A549 (cell line): ENCODE results near the gene NME2. TPM values are rescaled to one million over a fixed set of nuclear protein-coding genes. Genes with fewer than 3 reads are reported as not detected.

ENCODE experiments used
- ATAC-seq, 2 experiments: fragments of 200-7000 bp in 1 of 2; fragments of >200 bp in 1 of 2; cut with Nextera tagmentation in 1 of 2; cut with Tn5 transposase in 1 of 2; 3 replicates each; pipeline versions ENCODE4 v1.8.0 to v1.9.1; 2018 to 2020; ENCODE audit warnings: mild to moderate bottlenecking in 1 of 2, moderate library complexity in 1 of 2
- CTCF ChIA-PET: fragments of 300-600 bp; sonication (Branson Sonifier 250); formaldehyde crosslinking; extraction: SDS; loops from one replicate; lab custom pipeline; 2021; ENCODE audit warnings: antibody characterized with exemption, inconsistent platforms; lab: Yijun Ruan, JAX
- POLR2A ChIA-PET: fragments of 350-600 bp; formaldehyde crosslinking; extraction: SDS; loops from one replicate; lab custom pipeline; 2021; ENCODE audit warnings: antibody characterized with exemption, inconsistent platforms; lab: Yijun Ruan, JAX
- DNase-seq, 2 experiments: peaks; one replicate each; pipeline versions ENCODE4 v3.0.0 to v3.0.0-alpha.2; 2011 to 2016; ENCODE audit warnings: low read depth in 1 of 2, low spot score in 1 of 2
- FAIRE-seq: peaks from 2 replicates; lab custom pipeline; 2011; peaks lifted over from hg19 to GRCh38; lab: Jason Lieb, UNC
- H3K27ac ChIP-seq, 2 experiments: fragments of >200 bp; sonication (Bioruptor Twin); formaldehyde crosslinking; 3 replicates each; pipeline ENCODE4 v1.5.1; 2016 to 2017
- H3K4me1 ChIP-seq: fragments of >200 bp; sonication (Bioruptor Twin); formaldehyde crosslinking; 3 replicates; pipeline ENCODE4 v1.6.1; 2016
- H3K4me2 ChIP-seq: fragments of >200 bp; sonication (Bioruptor Twin); formaldehyde crosslinking; 3 replicates; pipeline ENCODE4 v1.6.1; 2016
- H3K4me3 ChIP-seq: fragments of >200 bp; sonication (Bioruptor Twin); formaldehyde crosslinking; 3 replicates; pipeline ENCODE4 v1.5.1; 2016
- H3K9me3 ChIP-seq: fragments of >200 bp; sonication (Bioruptor Twin); formaldehyde crosslinking; 3 replicates; pipeline ENCODE4 v1.6.1; 2016
- CBX8 ChIP-seq: fragments of 200-600 bp; sonication (generic); IDR thresholded peaks from 2 replicates; pipeline ENCODE4 v1.6.1; 2016
- CEBPB ChIP-seq, 2 experiments: fragments of >200 bp in 1 of 2; sonication (Bioruptor Twin) in 1 of 2; formaldehyde crosslinking in 1 of 2; IDR thresholded peaks; 2 replicates each; pipeline ENCODE4 v1.6.1; 2012 to 2016
- CHD2 ChIP-seq: fragments of 150-350 bp; IDR thresholded peaks from 2 replicates; pipeline ENCODE4 v1.6.1; 2014; ENCODE audit warnings: low read length; ENCODE audit not compliant: partially characterized antibody
- EHF ChIP-seq: fragments of 250-450 bp; sonication (Bioruptor Pico); IDR thresholded peaks from 2 replicates; pipeline ENCODE4 v1.5.0; 2020; ENCODE audit warnings: mild to moderate bottlenecking
- EHMT2 ChIP-seq: fragments of 200-600 bp; sonication (generic); IDR thresholded peaks from 2 replicates; pipeline ENCODE4 v1.6.1; 2016; ENCODE audit warnings: antibody characterized with exemption, low read depth, mild to moderate bottlenecking, moderate library complexity
- FOSB ChIP-seq: fragments of 250-450 bp; sonication (Bioruptor Pico); IDR thresholded peaks from 2 replicates; pipeline ENCODE4 v1.5.0; 2020; ENCODE audit warnings: mild to moderate bottlenecking, moderate library complexity
- FOXS1 ChIP-seq: fragments of 250-450 bp; sonication (Bioruptor Pico); IDR thresholded peaks from 2 replicates; pipeline ENCODE4 v1.5.0; 2020; ENCODE audit warnings: mild to moderate bottlenecking, moderate library complexity
- GATA3 ChIP-seq: IDR thresholded peaks from 2 replicates; pipeline ENCODE4 v1.6.1; 2012; ENCODE audit warnings: borderline replicate concordance
- HDAC2 ChIP-seq: fragments of 200-600 bp; sonication (generic); IDR thresholded peaks from 2 replicates; pipeline ENCODE4 v1.6.1; 2016
- HOXB13 ChIP-seq: fragments of 250-450 bp; sonication (Bioruptor Pico); IDR thresholded peaks from 2 replicates; pipeline ENCODE4 v1.5.0; 2020; ENCODE audit warnings: low read depth, mild to moderate bottlenecking, moderate library complexity
- JUN ChIP-seq, 2 experiments: fragments of >200 bp; sonication (Bioruptor Twin); formaldehyde crosslinking; IDR thresholded peaks; 2 replicates in 1 of 2; 3 replicates in 1 of 2; pipeline ENCODE4 v1.6.1; 2016 to 2017
- KDM1A ChIP-seq: fragments of 200-600 bp; sonication (generic); IDR thresholded peaks from 2 replicates; pipeline ENCODE4 v1.6.1; 2016; ENCODE audit warnings: low read depth, mild to moderate bottlenecking
- MAFK ChIP-seq: fragments of 450-650 bp; IDR thresholded peaks from 2 replicates; pipeline ENCODE4 v1.6.1; 2014; ENCODE audit not compliant: partially characterized antibody
- MYC ChIP-seq: IDR thresholded peaks from 2 replicates; pipeline ENCODE4 v1.6.1; 2012; ENCODE audit warnings: mild to moderate bottlenecking, inconsistent platforms, low read length, improper control_type of control experiment, borderline replicate concordance
- NFE2L2 ChIP-seq: fragments of 150-350 bp; conservative IDR thresholded peaks from 2 replicates; pipeline ENCODE4 v1.6.1; 2014; ENCODE audit warnings: low read length
- NR3C1 ChIP-seq: fragments of >200 bp; sonication (Bioruptor Twin); formaldehyde crosslinking; IDR thresholded peaks from 3 replicates; pipeline ENCODE4 v1.6.1; 2017
- PHF8 ChIP-seq: fragments of 200-600 bp; sonication (generic); IDR thresholded peaks from 2 replicates; pipeline ENCODE4 v1.6.1; 2016; ENCODE audit warnings: low read depth, mild to moderate bottlenecking, antibody characterized with exemption, moderate library complexity, borderline replicate concordance
- SMC3 ChIP-seq: fragments of >200 bp; sonication (Bioruptor Twin); formaldehyde crosslinking; IDR thresholded peaks from 3 replicates; pipeline ENCODE4 v1.6.1; 2018; ENCODE audit warnings: inconsistent platforms
- SREBF2 ChIP-seq: fragments of 450-650 bp; IDR thresholded peaks from 2 replicates; pipeline ENCODE4 v1.6.1; 2014; ENCODE audit warnings: mild to moderate bottlenecking, moderate library complexity
- TFCP2L1 ChIP-seq: fragments of 250-450 bp; sonication (Bioruptor Pico); IDR thresholded peaks from 2 replicates; pipeline ENCODE4 v1.5.0; 2021; ENCODE audit warnings: mild to moderate bottlenecking
- ZFP36 ChIP-seq: fragments of 450-650 bp; IDR thresholded peaks from 2 replicates; pipeline ENCODE4 v1.6.1; 2014; ENCODE audit warnings: borderline replicate concordance; ENCODE audit not compliant: partially characterized antibody
- ZSCAN20 ChIP-seq: fragments of 250-450 bp; sonication (Bioruptor Pico); IDR thresholded peaks from 2 replicates; pipeline ENCODE4 v1.8.0; 2022; ENCODE audit warnings: mild to moderate bottlenecking, moderate library complexity
- WGBS: methylation state at CpG from one replicate; pipeline ENCODE4 v1.1.6; 2017; ENCODE audit errors: missing lambda C conversion rate; 5-methylcytosine and 5-hydroxymethylcytosine counted together
- polyA plus RNA-seq, 4 experiments: library from polyadenylated mRNA; depleted of rRNA in 3 of 4; stranded (reverse); fragments of >200 nt; fragmentation: RNase III in 1 of 4; extraction: RNeasy Plus Mini Kit Qiagen cat#74134 plus additional on column Dnase treatment in 1 of 4; gene quantifications; 2 replicates in 3 of 4; 3 replicates in 1 of 4; pipeline ENCODE4 v1.2.3, GENCODE V29; 2011 to 2017
- TF ChIP-seq, protein P1 (sequence below): IDR thresholded peaks from 2 replicates; pipeline ENCODE4 v1.6.1; 2012; ENCODE audit warnings: low read depth, borderline replicate concordance
- TF ChIP-seq, protein P2 (sequence below): fragments of 450-650 bp; IDR thresholded peaks from 2 replicates; pipeline ENCODE4 v1.6.1; 2014; ENCODE audit warnings: antibody characterized with exemption
- TF ChIP-seq, protein P3 (sequence below): fragments of 250-450 bp; sonication (Bioruptor Pico); IDR thresholded peaks from 2 replicates; pipeline ENCODE4 v1.5.0; 2021; ENCODE audit warnings: mild to moderate bottlenecking, moderate library complexity, borderline replicate concordance
- TF ChIP-seq, protein P4 (sequence below): IDR thresholded peaks from 2 replicates; pipeline ENCODE4 v1.6.1; 2012
- TF ChIP-seq, protein P5 (sequence below): fragments of 150-350 bp; IDR thresholded peaks from 2 replicates; pipeline ENCODE4 v1.6.1; 2014; ENCODE audit warnings: low read depth, mild to moderate bottlenecking, low read length

NME2 gene
- polyA plus RNA-seq, 2 of the 4 experiments (the other 2 are of a cell fraction): 1,425 to 1,862 TPM

DNA sequence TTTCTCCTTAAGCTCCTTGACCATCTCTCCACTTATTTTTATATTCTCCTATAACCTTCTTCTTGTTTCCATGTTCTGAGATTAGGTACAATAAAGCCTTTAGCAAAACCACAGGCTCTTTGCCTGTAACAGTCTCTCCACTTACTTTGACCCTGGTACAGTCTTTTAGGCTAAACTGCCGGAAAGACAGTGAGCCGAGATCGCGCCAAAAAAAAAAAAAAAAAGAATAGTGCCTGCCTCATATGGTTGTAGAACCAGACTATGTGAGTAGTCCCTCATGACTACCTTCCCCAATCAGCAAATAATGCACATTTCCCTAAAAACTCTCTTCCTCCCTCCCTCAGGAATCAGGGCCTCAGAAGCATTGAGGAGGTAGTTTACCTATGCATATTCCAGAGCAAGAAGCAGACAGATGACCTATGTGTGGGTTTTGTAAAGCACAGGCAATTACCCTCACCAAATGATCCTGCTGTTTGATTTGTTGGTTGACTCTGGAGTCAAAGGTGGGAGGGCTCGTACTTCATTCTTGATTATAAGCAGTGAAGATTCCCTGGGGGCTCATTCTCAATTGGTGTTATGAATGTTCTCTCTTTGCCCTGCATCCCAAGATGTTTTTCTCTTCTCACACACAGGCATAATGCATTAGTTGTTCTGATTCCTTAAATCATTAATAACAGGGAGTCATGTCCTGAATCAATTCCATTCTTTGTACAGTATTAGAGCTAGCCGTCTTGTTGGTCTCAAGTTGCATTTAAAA lies 21.8 kb upstream of the NME2 start:
- Histone ChIP-seq H3K4me2 (no peak overlapping the region), H3K9me3 (no peaks in the 10 kb centered on the region)
- CTCF ChIA-PET: interaction anchor here (1.2 to 3.9 kb wide), 2 partner anchors 8 to 144 kb away, joined by 3 to 21 read pairs; partner anchors contain the start of gene NME1
- 88% methylated on average over 6 of the region's 6 CpGs for WGBS
- no peak for FAIRE-seq
- ATAC-seq: no peak
- DNase-seq: no peak
- TF ChIP-seq PHF8 (no peak), JUN (IDR thresholded peaks at IDR 0.05) (no peak), HOXB13 (CRISPR knock-in tag) (no peak), ZFP36 (no peak), EHMT2 (no peak), SMC3 (no peak), KDM1A (no peak), CHD2 (no peak), NFE2L2 (no peak), CBX8 (no peak), FOSB (CRISPR knock-in tag) (no peak), CEBPB (IDR thresholded peaks at IDR 0.05) (no peak), MAFK (no peak), EHF (no peak), FOXS1 (CRISPR knock-in tag) (no peak)
- TF ChIP-seq, protein P1, sequence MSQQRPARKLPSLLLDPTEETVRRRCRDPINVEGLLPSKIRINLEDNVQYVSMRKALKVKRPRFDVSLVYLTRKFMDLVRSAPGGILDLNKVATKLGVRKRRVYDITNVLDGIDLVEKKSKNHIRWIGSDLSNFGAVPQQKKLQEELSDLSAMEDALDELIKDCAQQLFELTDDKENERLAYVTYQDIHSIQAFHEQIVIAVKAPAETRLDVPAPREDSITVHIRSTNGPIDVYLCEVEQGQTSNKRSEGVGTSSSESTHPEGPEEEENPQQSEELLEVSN: no peak
- TF ChIP-seq, protein P2, sequence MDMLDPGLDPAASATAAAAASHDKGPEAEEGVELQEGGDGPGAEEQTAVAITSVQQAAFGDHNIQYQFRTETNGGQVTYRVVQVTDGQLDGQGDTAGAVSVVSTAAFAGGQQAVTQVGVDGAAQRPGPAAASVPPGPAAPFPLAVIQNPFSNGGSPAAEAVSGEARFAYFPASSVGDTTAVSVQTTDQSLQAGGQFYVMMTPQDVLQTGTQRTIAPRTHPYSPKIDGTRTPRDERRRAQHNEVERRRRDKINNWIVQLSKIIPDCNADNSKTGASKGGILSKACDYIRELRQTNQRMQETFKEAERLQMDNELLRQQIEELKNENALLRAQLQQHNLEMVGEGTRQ: no peak
- TF ChIP-seq, protein P3, sequence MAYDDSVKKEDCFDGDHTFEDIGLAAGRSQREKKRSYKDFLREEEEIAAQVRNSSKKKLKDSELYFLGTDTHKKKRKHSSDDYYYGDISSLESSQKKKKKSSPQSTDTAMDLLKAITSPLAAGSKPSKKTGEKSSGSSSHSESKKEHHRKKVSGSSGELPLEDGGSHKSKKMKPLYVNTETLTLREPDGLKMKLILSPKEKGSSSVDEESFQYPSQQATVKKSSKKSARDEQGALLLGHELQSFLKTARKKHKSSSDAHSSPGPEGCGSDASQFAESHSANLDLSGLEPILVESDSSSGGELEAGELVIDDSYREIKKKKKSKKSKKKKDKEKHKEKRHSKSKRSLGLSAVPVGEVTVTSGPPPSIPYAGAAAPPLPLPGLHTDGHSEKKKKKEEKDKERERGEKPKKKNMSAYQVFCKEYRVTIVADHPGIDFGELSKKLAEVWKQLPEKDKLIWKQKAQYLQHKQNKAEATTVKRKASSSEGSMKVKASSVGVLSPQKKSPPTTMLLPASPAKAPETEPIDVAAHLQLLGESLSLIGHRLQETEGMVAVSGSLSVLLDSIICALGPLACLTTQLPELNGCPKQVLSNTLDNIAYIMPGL: no peak
- TF ChIP-seq, protein P4, sequence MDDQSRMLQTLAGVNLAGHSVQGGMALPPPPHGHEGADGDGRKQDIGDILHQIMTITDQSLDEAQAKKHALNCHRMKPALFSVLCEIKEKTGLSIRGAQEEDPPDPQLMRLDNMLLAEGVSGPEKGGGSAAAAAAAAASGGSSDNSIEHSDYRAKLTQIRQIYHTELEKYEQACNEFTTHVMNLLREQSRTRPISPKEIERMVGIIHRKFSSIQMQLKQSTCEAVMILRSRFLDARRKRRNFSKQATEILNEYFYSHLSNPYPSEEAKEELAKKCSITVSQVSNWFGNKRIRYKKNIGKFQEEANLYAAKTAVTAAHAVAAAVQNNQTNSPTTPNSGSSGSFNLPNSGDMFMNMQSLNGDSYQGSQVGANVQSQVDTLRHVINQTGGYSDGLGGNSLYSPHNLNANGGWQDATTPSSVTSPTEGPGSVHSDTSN: no peak
- TF ChIP-seq, protein P5, sequence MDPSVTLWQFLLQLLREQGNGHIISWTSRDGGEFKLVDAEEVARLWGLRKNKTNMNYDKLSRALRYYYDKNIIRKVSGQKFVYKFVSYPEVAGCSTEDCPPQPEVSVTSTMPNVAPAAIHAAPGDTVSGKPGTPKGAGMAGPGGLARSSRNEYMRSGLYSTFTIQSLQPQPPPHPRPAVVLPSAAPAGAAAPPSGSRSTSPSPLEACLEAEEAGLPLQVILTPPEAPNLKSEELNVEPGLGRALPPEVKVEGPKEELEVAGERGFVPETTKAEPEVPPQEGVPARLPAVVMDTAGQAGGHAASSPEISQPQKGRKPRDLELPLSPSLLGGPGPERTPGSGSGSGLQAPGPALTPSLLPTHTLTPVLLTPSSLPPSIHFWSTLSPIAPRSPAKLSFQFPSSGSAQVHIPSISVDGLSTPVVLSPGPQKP: no peak
- TF ChIP-seq, all 56 proteins: peak for 0
- Histone ChIP-seq H3K27ac (no peak overlapping the region), H3K4me3 (no peak overlapping the region), H3K4me1 (peaks cover 11% of the 10 kb centered on the region; the same call in 1 of the 3 replicates)
- POLR2A ChIA-PET: interaction anchor here (2.4 kb wide), 1 partner anchor 23 kb away, joined by 9 read pairs; the partner anchor contains the start of gene SPAG9

DNA sequence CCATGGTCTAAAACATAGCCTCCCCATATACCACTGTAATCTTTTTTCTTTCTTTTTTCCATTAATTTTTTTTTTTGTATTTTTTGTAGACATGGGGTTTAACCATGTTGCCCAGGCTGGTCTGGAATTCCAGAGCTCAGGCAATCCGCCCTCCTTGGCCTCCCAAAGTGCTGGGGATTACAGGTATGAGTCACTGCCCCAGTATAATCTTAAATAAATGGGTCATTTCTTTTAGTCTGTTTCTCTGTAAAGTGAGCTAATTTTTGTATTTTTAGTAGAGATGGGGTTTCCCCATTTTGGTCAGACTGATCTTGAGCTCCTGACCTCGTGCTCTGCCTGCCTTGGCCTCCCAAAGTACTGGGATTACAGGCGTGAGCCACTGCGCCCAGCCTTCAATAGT lies 18.6 kb upstream of the NME2 start:
- POLR2A ChIA-PET: interaction anchor here (2.1 kb wide), 1 partner anchor 27 kb away, joined by 13 read pairs; the partner anchor contains the start of gene SPAG9
- H3K9me3 ChIP-seq: no peaks in the 10 kb centered on the region
- no peak for DNase-seq
- no peak for TF ChIP-seq NR3C1
- TF ChIP-seq ZSCAN20 (CRISPR knock-in tag): no peak
- no peak for TF ChIP-seq TFCP2L1 (CRISPR knock-in tag)
- no peak for TF ChIP-seq CBX8
- TF ChIP-seq GATA3: no peak
- no peak for TF ChIP-seq SREBF2
- TF ChIP-seq MYC: no peak
- no peak for TF ChIP-seq HOXB13 (CRISPR knock-in tag)
- TF ChIP-seq EHF: no peak
- no peak for TF ChIP-seq CHD2
- TF ChIP-seq, protein P4: no peak
- TF ChIP-seq, protein P3: no peak
- no peak for TF ChIP-seq HDAC2
- no peak for TF ChIP-seq FOSB (CRISPR knock-in tag)
- TF ChIP-seq, all 56 proteins: peak for 0
- H3K27ac ChIP-seq: no peak overlapping the region
- no peak overlapping the region for H3K4me2 ChIP-seq
- FAIRE-seq (no peak), ATAC-seq (no peak)
- no peak overlapping the region for H3K4me3 ChIP-seq
- CTCF ChIA-PET: interaction anchor here (0.7 to 2.8 kb wide), 5 partner anchors 18 to 198 kb away, joined by 3 to 8 read pairs (median 3); no protein-coding TSS in a partner anchor
- WGBS: 68% methylated on average over 4 of the region's 4 CpGs
- peaks cover 19% of the 10 kb centered on the region; the same call in 2 of the 3 replicates for H3K4me1 ChIP-seq
